Activated CD4-positive, alpha-beta T cell treated with anti-CD3 and anti-CD28 coated beads, Interleukin-2, amount 10 ng/mL, durations not matched to agents 7 days and 5 days (primary cell): ENCODE results near the gene PRAC2. TPM values are rescaled to one million over a fixed set of nuclear protein-coding genes. Genes with fewer than 3 reads are reported as not detected.

ENCODE experiments used
- CTCF ChIA-PET: fragments of 350-600 bp; sonication (Branson Sonifier 250); formaldehyde crosslinking; loops from one replicate; lab custom pipeline; 2021; ENCODE audit warnings: antibody characterized with exemption; lab: Charles Lee
- POLR2A ChIA-PET: fragments of 350-600 bp; sonication (Branson Sonifier 250); formaldehyde crosslinking; loops from one replicate; lab custom pipeline; 2021; ENCODE audit warnings: antibody characterized with exemption; lab: Charles Lee
- DNase-seq: peaks from one replicate; pipeline ENCODE4 v3.0.0-alpha.2; 2020
- H3K27ac Mint-ChIP-seq: one replicate; pipeline ENCODE4 v1.8.0; 2021; ENCODE audit warnings: mild to moderate bottlenecking, moderate library complexity, mixed read lengths
- H3K27me3 Mint-ChIP-seq: one replicate; pipeline ENCODE4 v1.8.0; 2021; ENCODE audit warnings: mixed read lengths
- H3K36me3 Mint-ChIP-seq: one replicate; pipeline ENCODE4 v1.8.0; 2021; ENCODE audit warnings: low read depth, mixed read lengths
- H3K4me1 Mint-ChIP-seq: one replicate; pipeline ENCODE4 v1.8.0; 2021; ENCODE audit warnings: mixed read lengths
- H3K4me3 Mint-ChIP-seq: one replicate; pipeline ENCODE4 v1.8.0; 2021; ENCODE audit warnings: mild to moderate bottlenecking, moderate library complexity, mixed read lengths
- H3K9me3 Mint-ChIP-seq: one replicate; pipeline ENCODE4 v1.8.0; 2021; ENCODE audit warnings: mixed read lengths
- total RNA-seq, 2 experiments: library from RNA; stranded (reverse); gene quantifications; one replicate each; pipeline ENCODE4 v1.2.3, GENCODE V29; 2021

Gene PRAC2
- not detected for total RNA-seq

- DNase-seq, result no peak
- POLR2A ChIA-PET, result interaction anchor here (0.5 kb wide), 1 partner anchor 75 kb away, joined by 3 read pairs; no protein-coding TSS in a partner anchor
- peak within 1 kb of the TSS; percentile 26 for H3K4me3 Mint-ChIP-seq
- no peaks in the 10 kb centered on the region for H3K9me3 Mint-ChIP-seq
- peaks cover 35% of the 10 kb centered on the region for H3K4me1 Mint-ChIP-seq
- peak within 1 kb of the TSS; percentile 65 for H3K27ac Mint-ChIP-seq
- CTCF ChIA-PET, result interaction anchor here (0.7 to 3.8 kb wide), 12 partner anchors 9 to 1368 kb away, joined by 3 to 24 read pairs (median 6); partner anchors contain the start of gene HOXB5
- H3K36me3 Mint-ChIP-seq, result no peaks in the 10 kb centered on the region
- H3K27me3 Mint-ChIP-seq, result peaks cover 96% of the 10 kb centered on the region
Measured at GRCh38 chr17:48722915-48723422, at the start of gene PRAC2. Gene PRAC2 (plus strand): TSS chr17:48723185. CDS start chr17:48724411, 1,226 bp downstream.

- Mint-ChIP-seq H3K27me3 (peaks cover 60% of the 10 kb centered on the region), H3K9me3 (no peaks in the 10 kb centered on the region), H3K4me1 (peaks cover 4% of the 10 kb centered on the region), H3K4me3 (no peak overlapping the region), H3K27ac (no peak overlapping the region), H3K36me3 (no peaks in the 10 kb centered on the region)
- ChIA-PET POLR2A (no interaction called here), CTCF (interaction anchor here (0.6 to 2.4 kb wide), 4 partner anchors 11 to 1485 kb away, joined by 3 to 5 read pairs (median 4); no protein-coding TSS in a partner anchor)
- DNase-seq, result no peak
Measured at GRCh38 chr17:48676963-48677558, 45.9 kb upstream of the PRAC2 start.

- Mint-ChIP-seq H3K4me3 (no peak overlapping the region), H3K27ac (no peak overlapping the region), H3K4me1 (peaks cover 4% of the 10 kb centered on the region), H3K27me3 (peaks cover 60% of the 10 kb centered on the region), H3K9me3 (no peaks in the 10 kb centered on the region), H3K36me3 (no peaks in the 10 kb centered on the region)
- POLR2A ChIA-PET, result interaction anchor here (0.6 kb wide), 1 partner anchor 536 kb away, joined by 3 read pairs; no protein-coding TSS in a partner anchor
- peak; percentile 67 for DNase-seq
- CTCF ChIA-PET, result interaction anchor here (0.5 to 3.0 kb wide), 36 partner anchors 8 to 550 kb away, joined by 3 to 15 read pairs (median 4); partner anchors contain the start of gene PRAC1
Measured at GRCh38 chr17:48678141-48678971, 44.6 kb upstream of the PRAC2 start.

GRCh38 chr17:48679385-48680096 is 43.4 kb upstream of the PRAC2 start:
- ChIA-PET POLR2A (no interaction called here), CTCF (interaction anchor here (0.5 to 3.0 kb wide), 20 partner anchors 8 to 549 kb away, joined by 3 to 15 read pairs (median 4); no protein-coding TSS in a partner anchor)
- no peak overlapping the region for H3K4me3 Mint-ChIP-seq
- peaks cover 4% of the 10 kb centered on the region for H3K4me1 Mint-ChIP-seq
- DNase-seq, result no peak
- no peak overlapping the region for H3K27ac Mint-ChIP-seq
- no peaks in the 10 kb centered on the region for H3K9me3 Mint-ChIP-seq
- peaks cover 60% of the 10 kb centered on the region for H3K27me3 Mint-ChIP-seq
- H3K36me3 Mint-ChIP-seq, result no peaks in the 10 kb centered on the region

GRCh38 chr17:48681609-48682008 is 41.4 kb upstream of the PRAC2 start:
- H3K4me3 Mint-ChIP-seq, result no peak overlapping the region
- no peaks in the 10 kb centered on the region for H3K9me3 Mint-ChIP-seq
- ChIA-PET CTCF (interaction anchor here (1.0 kb wide), 1 partner anchor 34 kb away, joined by 3 read pairs; no protein-coding TSS in a partner anchor), POLR2A (no interaction called here)
- H3K4me1 Mint-ChIP-seq, result peaks cover 4% of the 10 kb centered on the region
- DNase-seq, result no peak
- no peaks in the 10 kb centered on the region for H3K36me3 Mint-ChIP-seq
- H3K27me3 Mint-ChIP-seq, result peaks cover 48% of the 10 kb centered on the region
- no peak overlapping the region for H3K27ac Mint-ChIP-seq

- H3K27ac Mint-ChIP-seq, result no peak overlapping the region
- no peaks in the 10 kb centered on the region for H3K36me3 Mint-ChIP-seq
- H3K9me3 Mint-ChIP-seq, result no peaks in the 10 kb centered on the region
- no peak for DNase-seq
- no peak overlapping the region for H3K4me3 Mint-ChIP-seq
- CTCF ChIA-PET, result interaction anchor here (2.3 kb wide), 1 partner anchor 12 kb away, joined by 8 read pairs; no protein-coding TSS in a partner anchor
- POLR2A ChIA-PET, result no interaction called here
- H3K4me1 Mint-ChIP-seq, result no peaks in the 10 kb centered on the region
- H3K27me3 Mint-ChIP-seq, result peaks cover 29% of the 10 kb centered on the region
Measured at GRCh38 chr17:48690655-48691054, 32.3 kb upstream of the PRAC2 start.

- H3K27ac Mint-ChIP-seq, result no peak overlapping the region
- no peaks in the 10 kb centered on the region for H3K9me3 Mint-ChIP-seq
- CTCF ChIA-PET, result no interaction called here
- POLR2A ChIA-PET, result no interaction called here
- no peak for DNase-seq
- no peaks in the 10 kb centered on the region for H3K36me3 Mint-ChIP-seq
- H3K4me1 Mint-ChIP-seq, result no peaks in the 10 kb centered on the region
- H3K27me3 Mint-ChIP-seq, result peaks cover 40% of the 10 kb centered on the region
- no peak overlapping the region for H3K4me3 Mint-ChIP-seq
Measured at GRCh38 chr17:48692049-48692448, 30.9 kb upstream of the PRAC2 start.

- Mint-ChIP-seq H3K4me3 (no peak overlapping the region), H3K36me3 (no peaks in the 10 kb centered on the region), H3K9me3 (no peaks in the 10 kb centered on the region), H3K27ac (no peak overlapping the region), H3K27me3 (peaks cover 46% of the 10 kb centered on the region), H3K4me1 (no peaks in the 10 kb centered on the region)
- no peak for DNase-seq
- ChIA-PET CTCF (interaction anchor here (0.8 kb wide), 1 partner anchor 10 kb away, joined by 4 read pairs; no protein-coding TSS in a partner anchor), POLR2A (no interaction called here)
Measured at GRCh38 chr17:48693178-48693577, 29.8 kb upstream of the PRAC2 start.

GRCh38 chr17:48701864-48702532 is 21.0 kb upstream of the PRAC2 start:
- no peak for DNase-seq
- POLR2A ChIA-PET, result no interaction called here
- Mint-ChIP-seq H3K36me3 (no peaks in the 10 kb centered on the region), H3K9me3 (no peaks in the 10 kb centered on the region), H3K27ac (no peak overlapping the region), H3K27me3 (peaks cover 59% of the 10 kb centered on the region), H3K4me3 (no peak overlapping the region), H3K4me1 (no peaks in the 10 kb centered on the region)
- CTCF ChIA-PET, result interaction anchor here (1.1 kb wide), 1 partner anchor 69 kb away, joined by 3 read pairs; no protein-coding TSS in a partner anchor

GRCh38 chr17:48704361-48705248 is 18.4 kb upstream of the PRAC2 start:
- Mint-ChIP-seq H3K9me3 (no peaks in the 10 kb centered on the region), H3K27me3 (peaks cover 72% of the 10 kb centered on the region), H3K4me1 (no peaks in the 10 kb centered on the region), H3K27ac (no peak overlapping the region), H3K36me3 (no peaks in the 10 kb centered on the region), H3K4me3 (no peak overlapping the region)
- ChIA-PET CTCF (interaction anchor here (0.6 to 2.5 kb wide), 5 partner anchors 9 to 1923 kb away, joined by 3 to 6 read pairs (median 4); no protein-coding TSS in a partner anchor), POLR2A (interaction anchor here (0.7 kb wide), 1 partner anchor 117 kb away, joined by 3 read pairs; no protein-coding TSS in a partner anchor)
- no peak for DNase-seq

GRCh38 chr17:48711128-48711527 is 11.9 kb upstream of the PRAC2 start:
- POLR2A ChIA-PET, result interaction anchor here (1.1 kb wide), 1 partner anchor 79 kb away, joined by 3 read pairs; no protein-coding TSS in a partner anchor
- no peak for DNase-seq
- Mint-ChIP-seq H3K36me3 (no peaks in the 10 kb centered on the region), H3K27me3 (peaks cover 65% of the 10 kb centered on the region), H3K27ac (no peak overlapping the region), H3K9me3 (no peaks in the 10 kb centered on the region), H3K4me1 (peaks cover 4% of the 10 kb centered on the region), H3K4me3 (no peak overlapping the region)
- CTCF ChIA-PET, result interaction anchor here (1.5 to 2.1 kb wide), 2 partner anchors 13 to 38 kb away, joined by 5 to 7 read pairs; no protein-coding TSS in a partner anchor
